H9 (cell line): ENCODE measurements around the gene SPECC1L. TPM values are rescaled to one million over a fixed set of nuclear protein-coding genes. Genes with fewer than 3 reads are reported as not detected.

Source experiments
- DNase-seq: peaks from one replicate; pipeline ENCODE4 v3.0.0-alpha.2; 2017
- H2AFZ ChIP-seq: one replicate; pipeline ENCODE4 v1.6.1; 2013; ENCODE audit warnings: mild to moderate bottlenecking, low read length, control low read depth, moderate library complexity
- H2AK5ac ChIP-seq: 2 replicates; pipeline ENCODE4 v1.6.1; 2013; ENCODE audit warnings: low read length, control low read depth, mixed read lengths; ENCODE audit not compliant: insufficient read length
- H2BK120ac ChIP-seq: one replicate; pipeline ENCODE4 v1.6.1; 2013; ENCODE audit warnings: low read depth, mild to moderate bottlenecking, low read length, control low read depth, inconsistent platforms; ENCODE audit not compliant: poor library complexity, severe bottlenecking
- H2BK12ac ChIP-seq: 2 replicates; pipeline ENCODE4 v1.6.1; 2013; ENCODE audit warnings: low read length, control low read depth, mixed read lengths, low read depth; ENCODE audit not compliant: insufficient read length
- H2BK15ac ChIP-seq: 2 replicates; pipeline ENCODE4 v1.6.1; 2013; ENCODE audit warnings: low read depth, low read length, control low read depth
- H2BK20ac ChIP-seq: one replicate; pipeline ENCODE4 v1.6.1; 2013; ENCODE audit warnings: low read depth, mild to moderate bottlenecking, low read length, control low read depth, inconsistent platforms; ENCODE audit not compliant: poor library complexity, severe bottlenecking
- H2BK5ac ChIP-seq: 2 replicates; pipeline ENCODE4 v1.6.1; 2013; ENCODE audit warnings: low read length, control low read depth, mixed read lengths; ENCODE audit not compliant: insufficient read length
- H3K14ac ChIP-seq: 2 replicates; pipeline ENCODE4 v1.6.1; 2013; ENCODE audit warnings: low read length, control low read depth; ENCODE audit not compliant: insufficient read depth
- H3K18ac ChIP-seq: 2 replicates; pipeline ENCODE4 v1.6.1; 2013; ENCODE audit warnings: low read depth, mild to moderate bottlenecking, mixed read lengths, low read length, control low read depth; ENCODE audit not compliant: insufficient read length
- H3K23ac ChIP-seq: 2 replicates; pipeline ENCODE4 v1.6.1; 2013; ENCODE audit warnings: low read length, control low read depth, mixed read lengths, low read depth; ENCODE audit not compliant: insufficient read length
- H3K23me2 ChIP-seq: 2 replicates; pipeline ENCODE4 v1.6.1; 2013; ENCODE audit warnings: low read depth, mild to moderate bottlenecking, mixed read lengths, low read length, control low read depth; ENCODE audit not compliant: insufficient read length, poor library complexity, severe bottlenecking
- H3K27ac ChIP-seq: 2 replicates; pipeline ENCODE4 v1.5.1; 2013; ENCODE audit warnings: low read length, control low read depth, mixed read lengths, low read depth; ENCODE audit not compliant: insufficient read length
- H3K27me3 ChIP-seq: 2 replicates; pipeline ENCODE4 v1.6.1; 2013; ENCODE audit warnings: low read length, control low read depth, inconsistent platforms; ENCODE audit not compliant: insufficient read depth
- H3K4ac ChIP-seq: 2 replicates; pipeline ENCODE4 v1.6.1; 2013; ENCODE audit warnings: low read depth, mild to moderate bottlenecking, control low read depth, inconsistent platforms, low read length, moderate library complexity
- H3K4me1 ChIP-seq: 2 replicates; pipeline ENCODE4 v1.6.1; 2013; ENCODE audit warnings: low read length, control low read depth, inconsistent platforms; ENCODE audit not compliant: insufficient read depth
- H3K4me2 ChIP-seq: 2 replicates; pipeline ENCODE4 v1.6.1; 2013; ENCODE audit warnings: low read length, control low read depth, mixed read lengths; ENCODE audit not compliant: insufficient read length, insufficient read depth
- H3K56ac ChIP-seq: 2 replicates; pipeline ENCODE4 v1.6.1; 2013; ENCODE audit warnings: low read depth, mild to moderate bottlenecking, mixed read lengths, low read length, control low read depth; ENCODE audit not compliant: insufficient read length
- H3K79me1 ChIP-seq: 2 replicates; pipeline ENCODE4 v1.6.1; 2013; ENCODE audit warnings: low read depth, mild to moderate bottlenecking, moderate library complexity, low read length, control low read depth, inconsistent platforms; ENCODE audit not compliant: insufficient read depth, poor library complexity, severe bottlenecking
- H3K79me2 ChIP-seq: 2 replicates; pipeline ENCODE4 v1.6.1; 2013; ENCODE audit warnings: low read length, control low read depth, inconsistent platforms; ENCODE audit not compliant: insufficient read depth
- H3K9ac ChIP-seq: 2 replicates; pipeline ENCODE4 v1.6.1; 2013; ENCODE audit warnings: low read length, control low read depth, mixed read lengths; ENCODE audit not compliant: insufficient read length; ENCODE audit errors: extremely low read depth
- H3K9me3 ChIP-seq: one replicate; pipeline ENCODE4 v1.6.1; 2013; ENCODE audit warnings: low read depth, low read length, inconsistent platforms; ENCODE audit not compliant: control insufficient read depth
- H3T11ph ChIP-seq: one replicate; pipeline ENCODE4 v1.6.1; 2013; ENCODE audit warnings: mild to moderate bottlenecking, low read length, control low read depth, inconsistent platforms
- H4K20me1 ChIP-seq: one replicate; pipeline ENCODE4 v1.6.1; 2013; ENCODE audit not compliant: control insufficient read depth, insufficient read length, insufficient read depth
- H4K5ac ChIP-seq: 2 replicates; pipeline ENCODE4 v1.6.1; 2013; ENCODE audit warnings: low read depth, mild to moderate bottlenecking, mixed read lengths, low read length, control low read depth; ENCODE audit not compliant: insufficient read length
- H4K8ac ChIP-seq: replicated peaks from 2 replicates; pipeline ENCODE4 v1.6.1; 2013; ENCODE audit warnings: low read length, control low read depth, mixed read lengths, low read depth; ENCODE audit not compliant: insufficient read length
- H4K91ac ChIP-seq: 2 replicates; pipeline ENCODE4 v1.6.1; 2013; ENCODE audit warnings: low read depth, mild to moderate bottlenecking, moderate library complexity, mixed read lengths, low read length, control low read depth; ENCODE audit not compliant: insufficient read length
- H3K27ac Mint-ChIP-seq, 3 experiments: 2 replicates in 2 of 3; 3 replicates in 1 of 3; pipeline ENCODE4 v1.8.0; 2020 to 2021; ENCODE audit warnings: mixed read lengths in 3 of 3, mild to moderate bottlenecking in 1 of 3, moderate library complexity in 1 of 3
- H3K27me3 Mint-ChIP-seq: 2 replicates; pipeline ENCODE4 v1.8.0; 2021; ENCODE audit warnings: low read depth, mild to moderate bottlenecking, moderate library complexity, mixed read lengths
- H3K36me3 Mint-ChIP-seq, 3 experiments: 2 replicates in 2 of 3; 3 replicates in 1 of 3; pipeline ENCODE4 v1.8.0; 2020 to 2021; ENCODE audit warnings: low read depth in 3 of 3, mixed read lengths in 3 of 3; ENCODE audit not compliant: insufficient read depth in 1 of 3
- H3K4me1 Mint-ChIP-seq, 2 experiments: 2 replicates each; pipeline ENCODE4 v1.8.0; 2020; ENCODE audit warnings: mixed read lengths in 2 of 2
- H3K4me3 Mint-ChIP-seq, 2 experiments: 2 replicates in 1 of 2; 3 replicates in 1 of 2; pipeline ENCODE4 v1.8.0; 2020 to 2021; ENCODE audit warnings: mild to moderate bottlenecking in 2 of 2, mixed read lengths in 2 of 2, moderate library complexity in 1 of 2
- H3K9me3 Mint-ChIP-seq, 2 experiments: 2 replicates in 1 of 2; 3 replicates in 1 of 2; pipeline ENCODE4 v1.8.0; 2020; ENCODE audit warnings: mild to moderate bottlenecking in 2 of 2, mixed read lengths in 2 of 2, moderate library complexity in 1 of 2
- CTCF ChIP-seq: fragments of 200-600 bp; sonication (generic); conservative IDR thresholded peaks from 3 replicates; pipeline ENCODE4 v1.8.0; 2021; ENCODE audit warnings: antibody characterized with exemption, mild to moderate bottlenecking
- WGBS: extraction: QIAGEN DNeasy Blood & Tissue Kit; methylation state at CpG from one replicate; pipeline ENCODE4 v1.1.7; 2013; ENCODE audit warnings: missing lambda C conversion rate, low lambda C conversion rate, mixed read lengths; ENCODE audit not compliant: insufficient read length; ENCODE audit errors: extremely low coverage; 5-methylcytosine and 5-hydroxymethylcytosine counted together
- total RNA-seq: library from RNA; stranded (reverse); gene quantifications from 2 replicates; pipeline ENCODE4 v1.2.1, GENCODE V29; 2021

The SPECC1L gene
- total RNA-seq, 1 experiment from 2014 or later = 57.1 TPM

GRCh38 chr22:24333301-24333700 lies 62.7 kb downstream of the SPECC1L start:
- H3K36me3 Mint-ChIP-seq = peaks cover 21 to 45% (median 38%) of the 10 kb centered on the region in 3 experiments
- no peak overlapping the region for H2BK20ac ChIP-seq
- H4K20me1 ChIP-seq = no peaks in the 10 kb centered on the region
- peaks cover 15 to 17% of the 10 kb centered on the region in 2 experiments for H3K4me1 Mint-ChIP-seq
- no peaks in the 10 kb centered on the region for H3K79me1 ChIP-seq
- no peak overlapping the region for H3K4me3 Mint-ChIP-seq
- H4K91ac ChIP-seq = no peak overlapping the region
- H3K9me3 ChIP-seq = no peaks in the 10 kb centered on the region
- H2BK120ac ChIP-seq = no peak overlapping the region
- no peak overlapping the region for H3K23ac ChIP-seq
- TF ChIP-seq CTCF = no peak
- H3K14ac ChIP-seq = no peak overlapping the region
- H2AFZ ChIP-seq = no peak overlapping the region
- no peak overlapping the region for H3K27ac Mint-ChIP-seq
- WGBS = no CpG with 5 or more reads among the region's 2 CpGs
- no peak overlapping the region for H3K4me2 ChIP-seq
- no peak overlapping the region for H3K9ac ChIP-seq
- H3K4ac ChIP-seq = no peak overlapping the region
- H2AK5ac ChIP-seq = no peak overlapping the region
- no peaks in the 10 kb centered on the region for H3K27me3 ChIP-seq
- no peak overlapping the region for H3T11ph ChIP-seq
- H3K56ac ChIP-seq = no peak overlapping the region
- no peak overlapping the region for H2BK15ac ChIP-seq
- no peak overlapping the region for H2BK5ac ChIP-seq
- no peaks in the 10 kb centered on the region for H3K79me2 ChIP-seq
- no peaks in the 10 kb centered on the region for H3K9me3 Mint-ChIP-seq
- no peak overlapping the region for H3K18ac ChIP-seq
- H3K23me2 ChIP-seq = no peaks in the 10 kb centered on the region
- H4K8ac ChIP-seq = no peak overlapping the region
- H3K27ac ChIP-seq = no peak overlapping the region
- no peak overlapping the region for H2BK12ac ChIP-seq
- no peak overlapping the region for H4K5ac ChIP-seq
- no peaks in the 10 kb centered on the region; the same call in 1 of the 2 replicates for H3K27me3 Mint-ChIP-seq
- peaks cover 2% of the 10 kb centered on the region; the same call in 1 of the 2 replicates for H3K4me1 ChIP-seq
- no peak for DNase-seq
